Caco-2 (cell line): ENCODE results near the gene NUTM1. TPM values are rescaled to one million over a fixed set of nuclear protein-coding genes. Genes with fewer than 3 reads are reported as not detected.

ENCODE experiments used
- BruUV-seq: library from RNA; stranded (reverse); fragments of 400-500 nt; replicated peaks from 2 replicates; lab custom pipeline; 2021; lab: Mats Ljungman, UMichigan
- CTCF ChIA-PET: fragments of 300-600 bp; sonication (Branson Sonifier 250); formaldehyde crosslinking; loops from one replicate; lab custom pipeline; 2022; ENCODE audit warnings: antibody characterized with exemption; lab: Charles Lee
- POLR2A ChIA-PET: fragments of 300-600 bp; sonication (Branson Sonifier 250); formaldehyde crosslinking; loops from one replicate; lab custom pipeline; 2022; ENCODE audit warnings: antibody characterized with exemption; lab: Charles Lee
- DNase-seq, 2 experiments: peaks; one replicate each; pipeline versions ENCODE4 v3.0.0 to v3.0.0-alpha.2; 2020 to 2022
- H3K27me3 ChIP-seq: replicated peaks from 2 replicates; pipeline ENCODE4 v1.6.0; 2011; ENCODE audit warnings: low read length; ENCODE audit not compliant: control insufficient read depth, insufficient read depth
- H3K36me3 ChIP-seq: 2 replicates; pipeline ENCODE4 v1.5.1; 2011; ENCODE audit warnings: low read length; ENCODE audit not compliant: control insufficient read depth, insufficient read depth
- H3K4me1 ChIP-seq: fragments of 250-450 bp; sonication (Bioruptor Pico); 2 replicates; pipeline ENCODE4 v1.5.1; 2020; ENCODE audit warnings: mild to moderate bottlenecking
- H3K4me3 ChIP-seq: 2 replicates; pipeline ENCODE4 v1.5.1; 2011; ENCODE audit warnings: low read depth, mild to moderate bottlenecking, control low read depth, low read length
- H3K9me3 ChIP-seq: fragments of 250-450 bp; sonication (Bioruptor Pico); 2 replicates; pipeline ENCODE4 v1.5.1; 2020; ENCODE audit warnings: mild to moderate bottlenecking, moderate library complexity
- H3K27ac Mint-ChIP-seq: one replicate; pipeline ENCODE4 v1.8.0; 2022; ENCODE audit warnings: mixed read lengths; ENCODE audit not compliant: unreplicated experiment
- H3K27me3 Mint-ChIP-seq: one replicate; pipeline ENCODE4 v1.8.0; 2022; ENCODE audit warnings: mixed read lengths; ENCODE audit not compliant: insufficient read depth, unreplicated experiment
- H3K36me3 Mint-ChIP-seq: one replicate; pipeline ENCODE4 v1.8.0; 2022; ENCODE audit warnings: mild to moderate bottlenecking, mixed read lengths; ENCODE audit not compliant: insufficient read depth, unreplicated experiment
- H3K4me1 Mint-ChIP-seq: one replicate; pipeline ENCODE4 v1.8.0; 2022; ENCODE audit warnings: low read depth, mixed read lengths; ENCODE audit not compliant: unreplicated experiment
- H3K4me3 Mint-ChIP-seq: one replicate; pipeline ENCODE4 v1.8.0; 2022; ENCODE audit warnings: mild to moderate bottlenecking, moderate library complexity, mixed read lengths; ENCODE audit not compliant: unreplicated experiment
- H3K9me3 Mint-ChIP-seq: one replicate; pipeline ENCODE4 v1.8.0; 2022; ENCODE audit warnings: mixed read lengths; ENCODE audit not compliant: unreplicated experiment
- CTCF ChIP-seq, 2 experiments: fragments of 200-600 bp in 1 of 2; IDR thresholded peaks; 1 replicate in 1 of 2; 2 replicates in 1 of 2; pipeline versions ENCODE4 v1.5.1 to v1.8.0; 2011 to 2022; ENCODE audit warnings: antibody characterized with exemption in 1 of 2, control low read depth in 1 of 2, inconsistent platforms in 1 of 2, low read depth in 1 of 2, low read length in 1 of 2, mild to moderate bottlenecking in 1 of 2, moderate library complexity in 1 of 2; ENCODE audit not compliant: insufficient read depth in 1 of 2, severe bottlenecking in 1 of 2, unreplicated experiment in 1 of 2
- intact Hi-C: fragments of 100-400 bp; cut with micrococcal nuclease; formaldehyde crosslinking; loops from one replicate; pipeline ENCODE4 v1.10.0; 2022; ENCODE audit not compliant: unreplicated experiment
- total RNA-seq: library from RNA; stranded (reverse); gene quantifications from 2 replicates; pipeline ENCODE4 v1.2.3, GENCODE V29; 2022

The NUTM1 gene
- total RNA-seq, 1 experiment from 2014 or later = not detected

- BruUV-seq = no TSS peak
- H3K4me1 ChIP-seq = peaks cover 14% of the 10 kb centered on the region
- H3K36me3 Mint-ChIP-seq = peaks cover 25% of the 10 kb centered on the region
- no peaks in the 10 kb centered on the region for H3K9me3 ChIP-seq
- H3K36me3 ChIP-seq = 0 out of 2 replicates have a peak, but pooled peaks cover 2% of the 10 kb centered on the region
- TF ChIP-seq CTCF (IDR thresholded peaks at IDR 0.05; ENCODE audit: insufficient read depth in 1 of 2, low read depth in 1 of 2, low read length in 1 of 2, severe bottlenecking in 1 of 2, unreplicated experiment in 1 of 2) = no peak
- DNase-seq = no peak
- POLR2A ChIA-PET = no interaction called here
- intact Hi-C loops = no loop called here
- no peaks in the 10 kb centered on the region for H3K27me3 ChIP-seq
- no peak overlapping the region for H3K4me3 Mint-ChIP-seq
- no peak overlapping the region for H3K4me3 ChIP-seq
- H3K27ac Mint-ChIP-seq = no peak overlapping the region
- H3K27me3 Mint-ChIP-seq = no peaks in the 10 kb centered on the region
- H3K9me3 Mint-ChIP-seq = no peaks in the 10 kb centered on the region
- peaks cover 22% of the 10 kb centered on the region for H3K4me1 Mint-ChIP-seq
- CTCF ChIA-PET = interaction anchor here (1.5 kb wide), 1 partner anchor 10 kb away, joined by 14 read pairs; the partner anchor contains the start of gene LPCAT4
Measured at GRCh38 chr15:34357653-34358052, 14.5 kb downstream of the NUTM1 start.

GRCh38 chr15:34358367-34358766 is 15.3 kb downstream of the NUTM1 start:
- DNase-seq = no peak
- Mint-ChIP-seq H3K27ac (peak overlapping the region; percentile 71), H3K27me3 (no peaks in the 10 kb centered on the region), H3K4me3 (no peak overlapping the region), H3K9me3 (no peaks in the 10 kb centered on the region), H3K36me3 (peaks cover 30% of the 10 kb centered on the region), H3K4me1 (peaks cover 22% of the 10 kb centered on the region)
- intact Hi-C loops = no loop called here
- H3K36me3 ChIP-seq = 0 out of 2 replicates have a peak, but pooled peaks cover 2% of the 10 kb centered on the region
- CTCF ChIA-PET = interaction anchor here (0.8 to 1.5 kb wide), 2 partner anchors 9 to 20 kb away, joined by 3 to 14 read pairs; partner anchors contain the start of genes LPCAT4 and SLC12A6
- H3K27me3 ChIP-seq = no peaks in the 10 kb centered on the region
- H3K4me1 ChIP-seq = peaks cover 14% of the 10 kb centered on the region
- TF ChIP-seq CTCF (IDR thresholded peaks at IDR 0.05; ENCODE audit: insufficient read depth in 1 of 2, low read depth in 1 of 2, low read length in 1 of 2, severe bottlenecking in 1 of 2, unreplicated experiment in 1 of 2) = peak in 1 of 2 experiments; percentile 37
- no peaks in the 10 kb centered on the region for H3K9me3 ChIP-seq
- no peak overlapping the region for H3K4me3 ChIP-seq
- POLR2A ChIA-PET = interaction anchor here (0.7 kb wide), 1 partner anchor 9 kb away, joined by 3 read pairs; the partner anchor contains the start of gene LPCAT4
- BruUV-seq = no TSS peak

- no peak overlapping the region for H3K4me3 Mint-ChIP-seq
- Histone ChIP-seq H3K4me1 (peaks cover 14% of the 10 kb centered on the region), H3K9me3 (no peaks in the 10 kb centered on the region), H3K4me3 (no peak overlapping the region), H3K27me3 (no peaks in the 10 kb centered on the region), H3K36me3 (0 out of 2 replicates have a peak, but pooled peaks cover 2% of the 10 kb centered on the region)
- peaks cover 30% of the 10 kb centered on the region for H3K36me3 Mint-ChIP-seq
- H3K27me3 Mint-ChIP-seq = no peaks in the 10 kb centered on the region
- intact Hi-C loops = no loop called here
- TF ChIP-seq CTCF (IDR thresholded peaks at IDR 0.05; ENCODE audit: insufficient read depth in 1 of 2, low read depth in 1 of 2, low read length in 1 of 2, severe bottlenecking in 1 of 2, unreplicated experiment in 1 of 2) = no peak
- peaks cover 22% of the 10 kb centered on the region for H3K4me1 Mint-ChIP-seq
- H3K9me3 Mint-ChIP-seq = no peaks in the 10 kb centered on the region
- POLR2A ChIA-PET = interaction anchor here (0.7 kb wide), 1 partner anchor 8 kb away, joined by 3 read pairs; the partner anchor contains the start of gene LPCAT4
- DNase-seq = no peak
- no TSS peak for BruUV-seq
- CTCF ChIA-PET = interaction anchor here (1.5 kb wide), 1 partner anchor 9 kb away, joined by 14 read pairs; the partner anchor contains the start of gene LPCAT4
- H3K27ac Mint-ChIP-seq = peak overlapping the region; percentile 71
Measured at GRCh38 chr15:34358948-34359347, 15.8 kb downstream of the NUTM1 start.
